ENCODE data around the gene LRRIQ4.

The LRRIQ4 gene

GRCh38 chr3:169813278-169813677, 608 bp downstream of the LRRIQ4 start:
- POLR2A ChIA-PET, result no interaction called here
- no peak for DNase-seq (ENCODE audit: extremely low spot score)
- TF ChIP-seq SP1 (IDR thresholded peaks at IDR 0.05) (no peak), LEF1 (IDR thresholded peaks at IDR 0.05; ENCODE audit: borderline replicate concordance) (no peak), FOXA1 (IDR thresholded peaks at IDR 0.05) (no peak), FOXK2 (IDR thresholded peaks at IDR 0.05) (no peak), HDGF (IDR thresholded peaks at IDR 0.05; ENCODE audit: borderline replicate concordance) (no peak), ELF4 (IDR thresholded peaks at IDR 0.05) (no peak), FOXM1 (IDR thresholded peaks at IDR 0.05; ENCODE audit: borderline replicate concordance) (no peak), PKNOX1 (IDR thresholded peaks at IDR 0.05) (no peak), ARNT (IDR thresholded peaks at IDR 0.05) (no peak), TARDBP (IDR thresholded peaks at IDR 0.05) (no peak), CTBP1 (IDR thresholded peaks at IDR 0.05; ENCODE audit: borderline replicate concordance) (no peak), NFRKB (IDR thresholded peaks at IDR 0.05) (no peak), SUZ12 (IDR thresholded peaks at IDR 0.05) (no peak), L3MBTL2 (conservative IDR thresholded peaks at IDR 0.05) (no peak), BHLHE40 (IDR thresholded peaks at IDR 0.05; ENCODE audit: borderline replicate concordance) (no peak), ZNF384 (IDR thresholded peaks at IDR 0.05) (no peak)
- CTCF ChIA-PET, result no interaction called here

GRCh38 chr3:169813757-169814517, 1.3 kb downstream of the LRRIQ4 start:
- DNase-seq (ENCODE audit: extremely low spot score), result no peak
- CTCF ChIA-PET, result no interaction called here
- POLR2A ChIA-PET, result no interaction called here
- TF ChIP-seq L3MBTL2 (conservative IDR thresholded peaks at IDR 0.05) (no peak), ARNT (IDR thresholded peaks at IDR 0.05) (no peak), SUZ12 (IDR thresholded peaks at IDR 0.05) (no peak), FOXM1 (IDR thresholded peaks at IDR 0.05; ENCODE audit: borderline replicate concordance) (no peak), HDGF (IDR thresholded peaks at IDR 0.05; ENCODE audit: borderline replicate concordance) (no peak), SP1 (IDR thresholded peaks at IDR 0.05) (no peak), NFRKB (IDR thresholded peaks at IDR 0.05) (no peak), CTBP1 (IDR thresholded peaks at IDR 0.05; ENCODE audit: borderline replicate concordance) (no peak), PKNOX1 (IDR thresholded peaks at IDR 0.05) (no peak), FOXK2 (IDR thresholded peaks at IDR 0.05) (no peak), TARDBP (IDR thresholded peaks at IDR 0.05) (no peak), LEF1 (IDR thresholded peaks at IDR 0.05; ENCODE audit: borderline replicate concordance) (no peak), ZNF384 (IDR thresholded peaks at IDR 0.05) (no peak), BHLHE40 (IDR thresholded peaks at IDR 0.05; ENCODE audit: borderline replicate concordance) (no peak), FOXA1 (IDR thresholded peaks at IDR 0.05) (no peak), ELF4 (IDR thresholded peaks at IDR 0.05) (no peak)

- no peak for DNase-seq (ENCODE audit: extremely low spot score)
- TF ChIP-seq PKNOX1 (IDR thresholded peaks at IDR 0.05) (peak; percentile 73), SP1 (IDR thresholded peaks at IDR 0.05) (no peak), BHLHE40 (IDR thresholded peaks at IDR 0.05; ENCODE audit: borderline replicate concordance) (no peak)
- ChIA-PET POLR2A (no interaction called here), CTCF (no interaction called here)
These were observed 3.0 kb downstream of the LRRIQ4 start for GRCh38 chr3:169815590-169816150.

- no peak for DNase-seq (ENCODE audit: extremely low spot score)
- TF ChIP-seq CTBP1 (IDR thresholded peaks at IDR 0.05; ENCODE audit: borderline replicate concordance) (no peak), FOXK2 (IDR thresholded peaks at IDR 0.05) (no peak), BHLHE40 (IDR thresholded peaks at IDR 0.05; ENCODE audit: borderline replicate concordance) (no peak), TARDBP (IDR thresholded peaks at IDR 0.05) (no peak), FOXA1 (IDR thresholded peaks at IDR 0.05) (no peak), FOXM1 (IDR thresholded peaks at IDR 0.05; ENCODE audit: borderline replicate concordance) (no peak), HDGF (IDR thresholded peaks at IDR 0.05; ENCODE audit: borderline replicate concordance) (no peak), SUZ12 (IDR thresholded peaks at IDR 0.05) (no peak), ZNF384 (IDR thresholded peaks at IDR 0.05) (no peak), ELF4 (IDR thresholded peaks at IDR 0.05) (no peak), L3MBTL2 (conservative IDR thresholded peaks at IDR 0.05) (no peak), NFRKB (IDR thresholded peaks at IDR 0.05) (no peak), SP1 (IDR thresholded peaks at IDR 0.05) (no peak)
- CTCF ChIA-PET, result no interaction called here
- POLR2A ChIA-PET, result interaction anchor here (0.9 kb wide), 1 partner anchor 49 kb away, joined by 3 read pairs; the partner anchor contains the start of gene ACTRT3
These were observed 5.6 kb downstream of the LRRIQ4 start for GRCh38 chr3:169818316-169818715.

GRCh38 chr3:169822091-169822490, 9.4 kb downstream of the LRRIQ4 start:
- CTCF ChIA-PET, result no interaction called here
- TF ChIP-seq FOXM1 (IDR thresholded peaks at IDR 0.05; ENCODE audit: borderline replicate concordance), result no peak
- no peak for TF ChIP-seq SP1 (IDR thresholded peaks at IDR 0.05)
- TF ChIP-seq SUZ12 (IDR thresholded peaks at IDR 0.05), result no peak
- TF ChIP-seq ZNF384 (IDR thresholded peaks at IDR 0.05), result no peak
- TF ChIP-seq ARNT (IDR thresholded peaks at IDR 0.05), result no peak
- TF ChIP-seq BHLHE40 (IDR thresholded peaks at IDR 0.05; ENCODE audit: borderline replicate concordance), result no peak
- no peak for TF ChIP-seq CTBP1 (IDR thresholded peaks at IDR 0.05; ENCODE audit: borderline replicate concordance)
- TF ChIP-seq TARDBP (IDR thresholded peaks at IDR 0.05), result no peak
- no peak for TF ChIP-seq HDGF (IDR thresholded peaks at IDR 0.05; ENCODE audit: borderline replicate concordance)
- TF ChIP-seq L3MBTL2 (conservative IDR thresholded peaks at IDR 0.05), result no peak
- TF ChIP-seq LEF1 (IDR thresholded peaks at IDR 0.05; ENCODE audit: borderline replicate concordance), result no peak
- no peak for TF ChIP-seq FOXA1 (IDR thresholded peaks at IDR 0.05)
- no peak for TF ChIP-seq PKNOX1 (IDR thresholded peaks at IDR 0.05)
- TF ChIP-seq FOXK2 (IDR thresholded peaks at IDR 0.05), result no peak
- no peak for TF ChIP-seq NFRKB (IDR thresholded peaks at IDR 0.05)
- no peak for TF ChIP-seq ELF4 (IDR thresholded peaks at IDR 0.05)
- POLR2A ChIA-PET, result no interaction called here
- DNase-seq (ENCODE audit: extremely low spot score), result no peak

Measured in HEK293T (cell line).